HG02938 (cell line): ENCODE results near the gene FAM187B.
"Not testable (repeated sequence)": the region's sequence is repeated elsewhere in the genome, so short reads cannot be mapped to it uniquely, and the experiment has no call there.

Source experiments
- ATAC-seq: cut with Tn5 transposase; IDR thresholded peaks from one replicate; pipeline ENCODE4 v1.9.1; 2021; ENCODE audit warnings: mild to moderate bottlenecking, moderate library complexity; ENCODE audit not compliant: unreplicated experiment

The FAM187B gene

DNA sequence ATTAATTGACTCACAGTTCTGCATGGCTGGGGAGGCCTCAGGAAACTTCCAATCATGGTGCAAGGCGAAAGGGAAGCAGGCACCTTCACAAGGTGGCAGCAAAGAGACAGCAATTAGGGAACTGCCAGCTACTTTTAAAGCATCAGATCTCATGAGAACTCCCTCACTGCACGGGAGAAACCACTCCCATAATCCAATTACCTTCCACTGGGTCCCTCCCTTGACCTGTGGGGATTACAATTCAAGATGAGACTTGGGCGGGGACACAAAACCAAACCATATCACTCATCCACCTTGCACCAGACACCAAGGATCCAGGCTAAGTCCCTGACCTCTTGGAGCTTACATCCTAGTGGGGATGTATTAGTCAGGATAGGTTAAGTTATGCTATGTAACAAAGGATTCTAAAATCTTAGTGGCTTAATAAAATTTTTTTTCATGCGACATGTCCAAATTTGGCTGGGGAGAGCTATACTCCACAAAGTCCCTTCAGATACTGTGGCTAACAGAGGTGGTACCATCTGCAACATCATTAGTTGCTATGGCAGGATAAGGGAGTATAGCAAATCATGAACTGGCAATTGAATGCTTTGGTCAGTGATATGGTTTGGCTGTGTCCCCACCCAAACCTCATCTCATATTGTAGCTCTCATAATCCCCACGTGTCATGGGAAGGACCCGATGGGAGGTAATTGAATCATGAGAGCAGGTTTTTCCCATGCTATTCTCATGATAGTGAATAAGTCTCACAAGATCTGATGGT is 8.3 kb upstream of the FAM187B start:
- no peak for ATAC-seq

DNA sequence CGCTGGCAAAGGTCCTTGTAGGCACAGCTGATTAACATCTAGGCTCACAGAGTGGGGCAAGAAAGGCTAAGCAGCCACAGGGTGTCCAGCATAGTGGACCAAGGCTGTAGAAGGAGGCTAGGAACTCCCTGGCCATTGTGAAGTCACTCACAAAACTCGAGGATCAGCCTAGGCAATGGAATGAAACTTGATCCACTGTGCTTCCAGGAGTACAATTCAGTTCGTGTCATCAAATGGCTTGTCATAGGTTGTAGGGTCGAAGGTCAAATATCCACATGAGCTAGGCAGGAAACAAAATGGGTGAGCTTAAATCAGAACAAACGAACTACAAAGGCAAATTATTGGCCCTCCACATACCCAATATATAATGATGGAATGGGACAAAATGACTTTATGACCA is 4.4 kb upstream of the FAM187B start:
- no peak for ATAC-seq

DNA sequence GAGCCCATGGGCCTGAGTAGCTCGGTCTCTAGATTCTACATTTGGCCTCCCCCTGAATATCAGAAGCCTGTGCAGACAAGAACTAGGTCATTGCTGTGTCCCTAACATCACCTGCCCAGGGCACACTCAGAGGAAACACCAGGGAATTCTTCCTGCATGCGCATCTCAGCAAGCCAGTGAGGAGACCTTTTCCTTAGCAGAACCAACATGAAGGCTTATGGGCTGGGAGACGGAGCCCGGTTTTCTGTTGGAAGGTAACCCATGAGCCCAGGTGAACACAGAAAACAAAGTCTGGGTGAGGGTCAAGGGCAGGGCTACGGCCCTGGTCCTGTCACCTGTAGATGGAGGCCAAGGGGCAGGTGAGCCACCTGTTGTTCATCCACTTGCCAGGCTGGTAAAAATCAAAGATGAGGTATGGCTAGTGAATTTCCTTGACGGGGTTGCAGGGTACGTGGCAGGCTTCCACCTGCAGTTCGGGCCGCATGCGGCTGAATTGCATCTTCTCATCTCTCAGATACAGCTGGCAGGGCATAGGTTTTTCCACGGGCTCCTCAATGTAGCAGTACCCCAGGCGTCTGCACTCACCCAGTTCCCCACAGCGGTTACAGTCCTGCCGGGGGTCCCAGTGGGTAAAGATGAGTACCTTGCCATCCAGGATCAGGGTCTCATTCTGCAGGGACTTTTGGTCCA is 3.6 kb upstream of the FAM187B start:
- no peak for ATAC-seq

DNA sequence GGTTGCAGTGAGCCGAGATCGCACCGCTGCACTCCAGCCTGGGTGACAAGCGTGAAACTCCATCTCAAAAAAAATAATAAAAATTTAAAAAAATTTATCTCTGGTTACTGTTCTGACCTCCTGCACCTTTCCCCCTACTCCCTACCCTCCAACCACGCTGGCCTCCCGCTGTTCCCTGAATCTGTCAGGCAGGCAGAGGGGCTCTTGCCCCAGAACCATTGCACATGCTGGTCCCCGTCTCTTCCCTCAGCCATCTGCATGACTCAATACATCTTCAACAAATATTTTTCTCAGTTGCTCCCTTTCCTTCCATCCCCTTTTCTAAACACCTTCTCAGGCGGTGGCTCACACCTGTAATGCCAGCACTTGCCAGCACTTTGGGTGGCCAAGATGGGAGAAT is 1.1 kb upstream of the FAM187B start:
- no peak for ATAC-seq

GRCh38 chr19:35226748-35227147 is 1.8 kb downstream of the FAM187B start:
- ATAC-seq: no peak

DNA sequence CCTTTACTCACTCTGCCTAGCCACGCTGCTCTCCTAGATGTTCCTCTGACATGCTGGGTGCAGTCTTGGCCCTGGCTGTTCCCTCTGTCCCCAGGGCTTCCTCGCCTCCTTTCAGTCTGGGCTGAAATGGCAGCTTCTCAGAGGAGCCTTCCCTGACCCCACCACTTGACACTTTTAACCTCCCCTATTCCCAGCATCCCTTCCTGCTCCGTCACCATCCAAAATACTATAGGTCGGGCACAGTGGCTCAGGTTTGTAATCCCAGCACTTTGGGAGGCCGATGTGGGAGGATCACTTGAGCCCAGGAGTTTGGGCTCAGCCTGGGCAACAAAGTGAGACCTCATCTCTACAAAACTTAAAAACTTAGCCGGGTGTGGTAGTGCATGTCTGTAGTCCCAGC is 2.6 kb downstream of the FAM187B start:
- ATAC-seq: no peak

DNA sequence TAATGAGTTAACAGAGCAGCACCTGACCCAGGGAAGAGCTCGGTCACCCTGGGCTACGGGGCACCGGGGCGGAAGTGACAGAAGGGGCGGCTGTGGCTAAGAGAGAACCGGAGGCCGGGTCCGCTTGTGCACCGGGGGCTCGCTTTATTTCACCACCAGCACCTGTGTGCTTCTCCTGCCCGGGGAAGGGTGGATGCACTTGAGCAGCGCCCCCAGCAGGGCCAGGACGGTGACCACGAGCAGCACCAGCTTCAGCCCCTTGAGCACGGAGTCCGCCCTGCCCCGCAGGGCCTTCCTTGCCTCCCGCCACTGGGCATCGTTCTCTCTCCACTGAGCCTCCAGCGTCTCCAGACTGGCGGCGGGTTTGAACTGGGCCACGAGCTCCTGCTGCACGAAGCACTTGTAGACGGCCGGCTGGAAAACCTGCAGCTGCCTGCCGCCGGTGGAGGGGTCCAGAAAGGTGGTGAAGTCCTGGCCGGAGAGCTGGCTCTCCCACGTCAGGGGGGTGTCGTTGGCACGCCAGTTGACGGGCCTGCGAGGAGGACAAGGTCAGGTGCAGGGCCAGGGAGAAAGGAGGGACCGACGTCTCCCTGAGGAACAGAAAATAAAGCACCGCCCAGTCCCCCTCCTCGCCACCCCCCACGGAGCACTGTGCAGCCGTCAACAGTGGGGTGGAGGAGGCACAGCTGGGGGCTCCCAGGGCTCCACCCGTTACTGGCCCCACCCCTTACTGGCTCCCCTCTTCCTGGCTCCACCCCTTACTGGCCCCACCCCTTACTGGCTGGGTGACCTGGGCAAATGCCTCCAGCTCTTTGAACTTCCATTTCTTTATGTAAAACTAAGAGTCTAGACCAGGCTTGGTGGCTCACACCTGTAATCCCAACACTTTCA is 3.6 kb downstream of the FAM187B start:
- ATAC-seq: no peak

GRCh38 chr19:35223862-35224505 is 4.6 kb downstream of the FAM187B start:
- no peak for ATAC-seq

DNA sequence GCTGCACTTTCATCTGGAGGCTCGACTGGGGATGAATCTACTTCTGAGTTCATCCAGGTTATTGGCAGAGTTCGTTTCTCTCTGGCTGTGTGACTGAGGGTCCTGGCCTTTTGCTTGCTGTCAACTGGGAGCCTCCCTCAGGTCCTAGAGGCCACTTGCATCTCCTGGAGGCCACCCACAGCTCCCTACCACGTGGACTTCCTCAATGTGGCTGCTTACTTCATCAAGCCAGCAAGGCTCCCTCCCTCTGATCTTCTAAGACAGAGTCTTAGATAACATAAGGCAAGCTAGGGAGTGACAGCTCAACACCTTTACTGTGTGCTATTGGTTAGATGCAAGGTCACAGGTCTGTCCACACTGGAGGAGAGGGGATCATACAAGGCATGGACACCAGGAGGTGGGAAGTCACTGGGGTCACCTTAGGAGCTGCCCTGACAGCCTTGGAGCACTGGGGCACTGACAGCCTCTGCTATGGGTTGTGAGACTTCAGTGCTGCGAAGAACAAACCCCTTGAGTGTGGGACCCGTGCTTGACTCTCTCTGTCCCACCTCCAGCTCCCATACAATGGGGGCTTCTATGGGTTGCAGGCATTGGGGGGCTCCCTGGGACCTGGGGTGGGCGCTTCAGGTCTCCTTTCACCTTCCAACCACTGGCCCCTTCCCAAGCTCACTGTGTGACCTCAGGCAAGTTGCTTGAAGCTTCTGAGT is 5.3 kb downstream of the FAM187B start:
- ATAC-seq: no peak

- no peak for ATAC-seq
Observed at GRCh38 chr19:35222373-35223015, 6.0 kb downstream of the FAM187B start.

- ATAC-seq: not testable (repeated sequence)
Observed at GRCh38 chr19:35220973-35221590, 7.5 kb downstream of the FAM187B start.

DNA sequence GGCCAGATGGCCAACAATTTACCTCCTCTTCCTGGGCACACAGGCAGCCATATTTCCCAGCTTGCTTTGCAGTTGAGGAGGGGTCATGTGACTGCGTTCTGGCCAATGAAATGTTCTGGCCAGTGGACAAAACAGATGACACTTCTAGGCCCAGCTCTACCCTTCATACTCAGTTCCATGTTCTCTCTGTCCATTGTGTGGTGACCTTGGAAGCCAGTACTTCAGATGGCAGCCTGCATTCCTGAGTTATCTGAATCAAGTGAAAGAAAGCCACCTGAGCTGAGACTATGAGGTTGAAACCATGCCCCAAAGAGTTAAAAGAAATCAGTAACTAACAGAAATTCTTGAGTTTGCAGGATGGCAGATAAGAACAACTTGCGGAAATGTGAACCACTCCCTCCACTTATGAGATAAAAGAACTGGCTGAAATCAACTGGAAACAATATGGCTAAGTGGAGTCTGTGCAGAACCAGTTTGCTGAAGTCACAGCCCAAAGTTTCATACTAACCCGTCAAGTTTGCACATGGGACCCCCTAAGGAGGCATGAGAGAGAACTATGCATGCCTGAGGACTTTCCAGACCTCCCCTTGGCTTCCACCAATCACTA is 8.1 kb downstream of the FAM187B start:
- ATAC-seq: no peak

GRCh38 chr19:35219008-35219407 is 9.5 kb downstream of the FAM187B start:
- ATAC-seq: no peak

DNA sequence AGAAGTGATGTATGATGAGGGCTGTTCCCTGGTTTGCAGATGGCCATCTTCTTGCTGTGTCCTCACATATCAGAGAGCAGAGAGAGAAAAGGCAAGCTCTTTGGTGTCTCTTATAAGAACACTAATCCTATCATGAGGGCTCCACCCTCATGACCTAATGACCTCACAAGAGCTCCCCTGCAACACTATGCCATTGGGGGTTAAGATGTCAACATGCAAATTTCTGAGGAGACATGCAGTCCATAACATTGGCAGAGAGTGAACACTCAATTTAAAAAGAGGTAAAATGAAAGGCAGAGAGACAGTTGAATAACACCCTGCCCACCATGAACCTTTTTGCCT is 10.9 kb downstream of the FAM187B start:
- no peak for ATAC-seq

DNA sequence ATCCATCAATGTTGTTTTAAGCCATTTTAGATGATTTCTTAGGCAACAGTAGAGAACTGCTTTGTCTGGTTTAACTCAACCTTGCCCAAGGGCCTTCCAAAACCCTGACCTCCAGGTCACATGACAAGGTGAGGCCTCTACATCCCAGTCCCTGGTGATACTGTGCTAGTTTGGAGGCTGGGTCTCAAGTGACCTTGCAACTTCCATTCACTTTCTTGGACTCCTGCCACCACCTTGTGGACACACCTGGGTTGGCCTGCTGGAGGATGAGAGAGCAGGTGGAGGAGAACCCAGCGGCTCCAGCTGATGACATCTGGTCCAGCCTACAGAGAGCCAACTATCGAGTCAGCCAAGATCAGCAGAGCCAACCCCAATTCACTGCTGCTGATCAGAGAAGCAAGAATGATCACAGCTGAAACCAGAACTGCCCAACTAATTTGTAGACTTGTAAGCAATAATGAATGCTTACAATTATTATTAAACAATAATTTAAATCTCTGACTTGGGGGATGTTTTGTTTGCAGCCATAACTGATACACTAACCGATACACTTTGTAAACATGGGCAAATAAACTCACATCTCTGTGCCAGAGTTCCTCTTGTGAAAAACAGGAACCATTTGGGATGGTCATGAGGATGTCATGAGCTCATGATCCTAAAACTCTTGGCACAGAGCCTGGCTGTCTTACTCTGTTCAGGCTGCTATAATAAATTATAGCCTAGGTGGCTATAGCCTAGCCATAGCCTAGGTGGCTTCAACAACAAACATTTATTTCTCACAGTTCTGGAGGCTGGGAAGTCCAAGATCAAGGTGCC is 11.5 kb downstream of the FAM187B start:
- ATAC-seq: no peak

DNA sequence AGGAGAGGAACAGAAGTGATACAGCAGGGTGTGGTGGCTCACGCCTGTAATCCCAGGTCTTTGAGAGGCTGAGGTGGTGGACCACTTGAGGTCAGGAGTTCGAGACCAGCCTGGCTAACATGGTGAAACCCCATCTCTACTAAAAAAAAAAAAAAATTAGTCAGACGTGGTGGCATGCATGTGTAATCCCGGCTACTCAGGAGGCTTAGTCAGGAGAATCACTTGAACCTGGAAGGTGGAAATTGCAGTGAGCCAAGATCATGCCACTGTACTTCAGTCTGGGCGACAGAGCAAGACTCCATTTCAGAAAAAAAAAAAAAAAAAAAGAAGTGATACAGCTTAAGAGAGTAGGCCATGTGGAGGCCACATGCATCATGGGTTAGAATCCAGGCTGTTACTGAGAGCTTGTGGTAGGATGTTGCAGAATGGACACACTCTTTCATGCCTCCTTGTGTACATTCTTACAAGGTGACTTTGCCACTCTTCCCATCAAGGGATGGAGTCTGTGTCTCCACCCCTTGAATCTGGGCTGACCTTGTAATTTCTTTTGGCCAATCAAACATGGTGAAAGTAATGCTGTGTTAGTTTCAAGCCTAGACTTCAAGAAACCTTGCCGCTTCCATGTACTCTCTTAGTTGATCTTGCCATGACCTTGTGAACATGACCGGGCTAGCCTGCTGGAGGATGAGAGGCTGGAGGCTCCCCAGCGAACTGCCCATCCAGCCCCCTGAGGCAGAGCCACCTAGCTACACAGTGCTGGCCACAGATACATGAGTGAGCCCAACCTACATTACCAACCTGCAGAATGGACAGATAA is 12.3 kb downstream of the FAM187B start:
- ATAC-seq: no peak

DNA sequence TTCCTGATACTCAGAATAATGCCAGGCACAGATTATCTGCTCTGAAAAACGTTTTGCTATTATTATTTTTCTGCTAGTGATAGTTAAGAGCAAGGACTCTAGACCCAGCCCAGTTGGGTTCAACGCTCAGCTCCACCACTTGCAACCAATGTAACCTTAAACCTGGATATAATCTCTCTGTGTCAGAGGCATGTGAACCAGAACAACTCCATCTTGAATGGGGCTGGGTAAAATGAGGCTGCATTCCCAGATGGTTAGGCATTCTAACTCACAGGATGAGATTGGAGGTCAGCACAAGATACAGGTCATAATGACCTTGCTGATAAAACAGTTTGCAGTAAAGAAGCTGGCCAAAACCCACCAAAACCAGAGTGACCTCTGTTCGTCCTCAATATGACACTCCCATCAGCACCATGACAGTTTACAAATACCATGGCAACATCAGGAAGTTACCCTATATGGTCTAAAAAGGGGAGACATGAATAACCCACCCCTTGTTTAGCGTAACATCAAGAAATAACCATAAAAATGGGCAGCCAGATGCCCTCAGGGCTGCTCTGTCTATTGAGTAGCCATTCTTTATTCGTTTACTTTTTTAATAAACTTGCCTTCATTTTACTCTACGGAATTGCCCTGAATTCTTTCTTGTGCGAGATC is 13.6 kb downstream of the FAM187B start:
- no peak for ATAC-seq
